GM12874 (cell line): ENCODE measurements around the gene SPEF1.

ENCODE experiments used
- CTCF ChIP-seq: IDR thresholded peaks from 2 replicates; pipeline ENCODE4 v1.5.1; 2011; ENCODE audit warnings: low read depth, mild to moderate bottlenecking, control low read depth, low read length, moderate library complexity; ENCODE audit not compliant: insufficient read depth

The SPEF1 gene

GRCh38 chr20:3788685-3789155, 7.5 kb upstream of the SPEF1 start:
- TF ChIP-seq CTCF = no peak

GRCh38 chr20:3787324-3788014, 6.2 kb upstream of the SPEF1 start:
- no peak for TF ChIP-seq CTCF

- peak; percentile 81 for TF ChIP-seq CTCF
These were observed 5.5 kb upstream of the SPEF1 start, which contains the start of gene CENPB for GRCh38 chr20:3786665-3787323. Gene CENPB (minus strand): TSS chr20:3786740. CDS start chr20:3786483, 257 bp downstream.

GRCh38 chr20:3786126-3786484, 4.9 kb upstream of the SPEF1 start:
- TF ChIP-seq CTCF = no peak

GRCh38 chr20:3785240-3786125, 4.2 kb upstream of the SPEF1 start:
- no peak for TF ChIP-seq CTCF

- no peak for TF ChIP-seq CTCF
These were observed 3.6 kb upstream of the SPEF1 start for GRCh38 chr20:3784863-3785239.
